GM12801 (cell line): ENCODE data around the gene OR10AD1.

Experiments used
- CTCF ChIP-seq: IDR thresholded peaks from one replicate; pipeline ENCODE4 v1.5.1; 2011; ENCODE audit warnings: control low read depth; ENCODE audit not compliant: insufficient read length; ENCODE audit errors: extremely low read depth

The OR10AD1 gene

GRCh38 chr12:48179466-48179865 is 23.6 kb downstream of the OR10AD1 start:
- TF ChIP-seq CTCF: no peak

- TF ChIP-seq CTCF: no peak
Observed at GRCh38 chr12:48177982-48178381, 25.1 kb downstream of the OR10AD1 start.

- no peak for TF ChIP-seq CTCF
Observed at GRCh38 chr12:48176417-48176751, 26.7 kb downstream of the OR10AD1 start.

GRCh38 chr12:48175613-48176416 is 27.3 kb downstream of the OR10AD1 start:
- TF ChIP-seq CTCF: no peak

- TF ChIP-seq CTCF: no peak
Observed at GRCh38 chr12:48169011-48169410, 34.1 kb downstream of the OR10AD1 start.

GRCh38 chr12:48165089-48165981 is 37.8 kb downstream of the OR10AD1 start:
- no peak for TF ChIP-seq CTCF

- TF ChIP-seq CTCF: no peak
Observed at GRCh38 chr12:48164451-48164850, 38.6 kb downstream of the OR10AD1 start.
